C1 segment of cervical spinal cord (tissue), 14 donors: ENCODE measurements around the gene MAP4K4.

Experiments used
- DNase-seq, 14 donors: peaks; one replicate each; lab custom pipeline; 2025; lab: John Stamatoyannopoulos, UW

MAP4K4 gene

DNA sequence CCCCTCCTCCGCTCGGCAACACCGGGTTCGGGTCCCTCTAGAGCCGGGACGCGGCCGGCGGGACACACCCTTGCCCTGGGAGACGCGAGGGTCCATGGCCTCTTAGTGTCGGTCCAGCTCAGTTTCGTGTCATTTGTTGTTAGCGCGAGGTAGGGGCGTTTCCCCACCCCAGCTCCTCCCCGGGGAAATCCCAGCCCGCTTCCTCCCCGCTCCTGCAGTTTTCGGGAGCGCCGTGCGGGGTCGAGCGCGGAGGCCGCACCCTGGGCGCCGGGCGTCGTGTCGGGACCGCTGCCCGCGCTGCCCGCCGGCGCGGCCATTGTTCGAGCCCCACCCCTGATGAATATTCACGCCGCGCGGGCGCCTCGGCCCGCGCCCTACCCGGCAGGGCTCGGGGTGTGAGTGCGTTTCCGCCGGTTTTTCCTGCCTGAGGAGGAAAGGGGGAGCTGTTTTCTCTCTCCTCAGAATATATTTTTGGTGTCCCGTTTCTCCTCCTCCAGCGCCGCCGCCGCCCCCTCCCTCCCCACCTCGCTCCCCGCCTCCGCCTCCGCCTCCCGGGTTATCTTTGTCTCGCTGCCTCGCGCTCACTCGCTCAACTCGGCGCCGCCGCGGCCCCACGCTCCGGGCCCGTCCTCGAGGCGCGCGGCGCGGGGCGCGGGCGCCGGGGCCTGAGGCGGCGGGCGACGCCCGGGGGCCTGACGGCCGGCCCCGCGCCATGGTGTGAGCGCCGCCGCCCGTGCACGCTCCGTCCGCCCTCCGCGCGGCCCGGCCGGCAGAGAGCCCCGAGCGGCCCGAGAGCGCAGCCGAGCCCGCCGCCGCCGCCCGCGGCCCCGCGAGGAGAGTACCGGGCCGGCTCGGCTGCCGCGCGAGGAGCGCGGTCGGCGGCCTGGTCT is at the start of gene MAP4K4:
MAP4K4 (plus strand) TSS at position 584 of the 890 bp plus-strand sequence. CDS start 374 bp downstream, outside the sequence.
- DNase-seq: peak in 13 of 14 donors; percentile 39 to 87 (median 76)

GRCh38 chr2:101653469-101653868 is 44.0 kb upstream of the MAP4K4 start:
- no peak for DNase-seq

DNA sequence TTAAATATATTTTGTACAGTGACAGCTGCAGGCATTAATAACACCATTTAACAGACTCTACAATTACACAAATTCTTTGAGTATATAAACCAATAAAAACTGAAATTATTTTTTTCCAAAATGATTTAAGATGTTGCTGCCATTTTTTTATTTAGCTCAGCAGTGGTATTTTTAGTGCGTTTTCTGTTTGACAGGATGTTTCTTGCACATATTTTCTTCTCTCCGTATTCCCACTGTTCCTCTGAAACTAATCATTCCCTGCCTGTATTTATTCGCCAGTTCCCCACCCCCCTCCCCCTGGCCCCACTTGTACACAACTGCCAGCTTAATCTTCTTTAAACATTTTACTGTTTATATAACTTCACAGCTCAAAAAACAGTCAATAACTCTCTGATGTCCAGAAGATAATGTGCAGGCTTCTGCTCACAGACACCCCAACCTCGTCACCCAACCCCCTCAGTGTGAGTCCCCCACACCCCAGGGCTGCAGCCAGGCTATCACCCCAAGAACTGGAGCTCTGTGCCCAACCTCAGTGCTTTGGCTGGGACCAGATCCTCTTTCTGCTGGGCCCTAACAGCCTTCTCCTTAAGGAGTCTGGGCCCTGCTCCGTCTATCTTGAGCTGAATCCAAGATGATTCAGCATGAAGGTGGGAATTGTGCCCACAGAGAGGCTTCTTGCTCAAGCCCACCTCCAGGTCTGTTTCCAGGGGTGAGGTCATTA is 41.6 kb upstream of the MAP4K4 start:
- no peak for DNase-seq

DNA sequence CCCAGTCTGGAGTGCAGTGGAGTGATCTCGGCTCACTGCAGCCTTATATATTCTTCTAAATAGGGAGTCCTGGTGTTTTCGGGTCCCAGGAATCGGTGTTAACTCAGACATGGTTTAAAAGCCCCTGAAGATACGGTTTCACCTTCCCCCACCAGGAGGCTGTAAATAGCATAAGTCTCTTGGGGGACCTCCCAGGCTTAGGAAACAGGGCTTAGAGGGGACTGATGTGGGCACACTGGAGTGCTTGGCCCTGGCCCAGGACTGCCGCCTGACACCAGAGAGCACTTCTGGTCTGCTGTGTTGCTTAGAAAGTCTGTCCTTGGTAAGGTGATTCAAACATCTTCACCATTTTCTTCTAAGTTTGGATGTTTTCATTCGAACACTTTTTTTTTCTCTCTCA is 39.7 kb upstream of the MAP4K4 start:
- no peak for DNase-seq

DNA sequence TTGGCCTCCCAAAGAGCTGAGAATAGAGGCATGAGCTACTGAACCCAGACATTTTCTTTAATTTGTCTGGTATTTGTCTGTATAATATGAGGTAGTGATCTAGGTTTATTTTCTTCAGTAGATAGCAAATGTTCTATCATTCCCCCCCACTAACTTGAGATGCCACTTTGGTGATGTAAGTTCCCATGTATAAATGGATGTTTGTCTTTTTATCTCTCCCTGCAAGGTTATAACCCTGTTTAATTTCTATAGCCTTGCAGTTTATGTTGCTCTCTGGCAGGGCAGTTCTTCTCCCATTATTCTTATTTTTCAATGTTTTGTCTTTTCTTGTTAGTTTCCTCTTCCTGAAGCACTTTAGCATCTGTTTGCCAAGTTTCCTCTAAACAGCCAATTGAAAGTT is 39.1 kb upstream of the MAP4K4 start:
- DNase-seq: no peak

GRCh38 chr2:101665312-101665711 is 32.2 kb upstream of the MAP4K4 start:
- DNase-seq: no peak

DNA sequence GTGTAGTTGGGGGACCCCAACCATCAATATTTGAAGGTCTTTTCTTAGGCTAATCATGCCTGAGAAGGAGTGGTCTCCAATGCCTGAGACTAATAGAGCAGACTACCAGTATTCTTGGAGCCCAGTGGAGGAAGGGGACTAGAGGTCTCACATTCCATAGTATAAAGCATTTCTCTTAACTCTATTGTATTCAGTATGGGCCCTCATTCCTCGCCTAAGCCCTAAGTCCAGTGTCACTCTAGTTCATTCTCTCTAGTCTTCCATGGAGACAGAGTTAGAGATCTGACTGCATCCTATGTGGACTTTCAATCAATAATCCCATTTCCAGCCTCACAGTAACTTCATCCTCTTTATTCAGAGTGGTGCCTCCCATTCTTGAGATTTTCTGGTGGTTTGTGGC is 29.7 kb upstream of the MAP4K4 start:
- DNase-seq: no peak

- DNase-seq: no peak
These were observed 25.5 kb upstream of the MAP4K4 start for GRCh38 chr2:101672047-101672446.

DNA sequence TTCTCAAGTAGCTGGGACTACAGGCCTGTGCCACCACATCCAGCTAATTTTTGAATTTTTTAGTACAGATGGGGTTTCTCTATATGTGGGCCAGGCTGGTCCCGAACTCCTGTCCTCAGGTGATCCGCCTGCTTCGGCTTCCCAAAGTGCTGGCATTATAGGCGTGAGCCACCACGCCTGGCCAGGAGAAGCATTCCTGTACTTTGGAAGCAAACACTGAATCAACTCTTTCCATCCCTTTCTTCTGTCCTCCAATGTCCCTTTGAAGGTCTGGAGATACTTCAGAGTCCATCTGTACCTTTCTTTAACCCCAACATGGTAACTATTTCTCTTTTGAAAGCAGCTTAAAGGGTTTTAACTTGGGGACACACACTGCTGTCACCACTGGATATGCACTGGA is 23.6 kb upstream of the MAP4K4 start:
- no peak for DNase-seq

GRCh38 chr2:101675512-101675911 is 22.0 kb upstream of the MAP4K4 start:
- no peak for DNase-seq

DNA sequence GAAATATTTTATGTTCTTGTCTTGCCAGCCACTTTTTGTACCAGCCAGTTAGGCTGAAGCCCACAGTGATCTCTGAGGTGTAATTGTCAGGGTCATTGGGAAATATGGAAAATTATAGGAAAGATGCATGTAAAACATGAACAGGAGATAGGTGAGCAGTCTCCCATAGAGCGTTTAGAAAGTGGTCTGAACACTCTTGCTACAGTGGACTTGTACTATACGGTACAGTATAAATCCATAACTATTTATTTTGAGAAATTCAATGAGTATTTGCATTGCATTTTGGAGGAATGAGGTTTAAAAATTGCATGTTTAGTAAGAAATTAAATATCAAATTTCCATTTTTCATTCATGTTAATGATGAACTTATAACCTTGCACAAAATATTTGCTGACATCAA is 20.8 kb upstream of the MAP4K4 start:
- DNase-seq: no peak

DNA sequence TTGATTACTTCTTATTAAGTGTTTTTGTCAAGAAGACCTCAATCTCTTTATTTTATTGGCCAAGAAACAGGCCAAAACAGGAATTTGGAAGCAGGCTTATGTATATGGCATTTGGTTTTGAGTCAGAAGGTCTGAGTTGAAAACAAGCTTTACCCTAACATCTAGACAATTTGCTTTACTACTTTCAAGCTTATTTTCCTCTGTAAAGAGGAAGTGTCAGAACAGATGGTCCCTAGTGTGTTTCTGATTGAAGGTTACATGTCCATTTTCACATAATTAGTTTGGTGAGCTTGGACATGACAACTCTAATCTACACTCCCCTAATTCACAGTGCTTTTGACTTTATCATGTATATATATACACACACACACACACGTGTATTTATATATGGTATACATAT is 19.8 kb upstream of the MAP4K4 start:
- no peak for DNase-seq

DNA sequence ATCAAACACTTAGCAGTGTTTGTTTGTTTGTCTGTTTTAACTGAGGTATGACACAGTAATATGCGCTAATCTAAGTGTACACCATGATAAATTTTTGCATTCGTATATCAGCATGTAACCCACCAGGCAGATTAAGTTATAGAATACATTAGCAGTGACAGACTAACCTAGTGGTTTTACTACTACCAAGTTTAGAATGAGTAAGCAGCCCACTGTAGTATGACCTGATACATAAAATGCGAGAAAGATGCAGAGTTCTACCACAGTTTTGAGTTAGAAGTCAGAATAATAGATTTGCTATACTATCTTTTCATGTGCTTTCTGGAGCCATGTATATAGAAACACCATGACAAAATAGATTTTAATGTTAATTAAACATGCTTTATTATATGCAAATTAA is 19.1 kb upstream of the MAP4K4 start:
- DNase-seq: no peak

DNA sequence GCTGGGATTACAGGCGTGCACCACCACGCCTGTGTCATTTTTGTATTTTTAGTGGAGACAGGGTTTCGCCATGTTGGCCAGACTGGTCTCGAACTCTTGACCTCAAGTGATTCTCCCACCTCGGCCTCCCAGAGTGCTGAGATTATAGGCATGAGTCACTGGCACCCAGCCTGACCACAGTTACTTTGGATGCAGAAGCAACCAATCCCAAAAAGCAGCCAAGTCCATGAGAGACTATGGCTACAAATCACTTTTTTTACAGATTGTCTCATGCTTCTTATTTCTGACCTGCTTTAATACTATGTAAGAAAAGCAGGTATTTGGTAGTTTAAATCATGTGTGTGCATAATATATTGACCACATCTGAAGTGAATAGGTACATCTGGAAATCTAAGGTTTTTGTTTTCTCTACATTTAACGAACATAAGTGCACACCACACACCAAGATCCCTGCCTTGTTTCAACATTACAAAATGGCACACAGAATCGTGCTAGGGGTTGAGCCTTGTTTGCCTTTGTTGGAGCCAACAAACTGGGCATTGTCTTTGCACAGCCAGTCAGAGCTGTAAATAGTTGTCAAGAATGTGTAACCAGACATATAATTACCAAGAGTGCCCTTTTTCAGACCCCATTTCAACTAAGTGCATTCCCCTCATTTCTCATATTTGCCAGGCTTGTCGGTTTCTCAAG is 18.3 kb upstream of the MAP4K4 start:
- no peak for DNase-seq

GRCh38 chr2:101679801-101680487 is 17.6 kb upstream of the MAP4K4 start:
- DNase-seq: no peak

- DNase-seq: no peak
These were observed 15.2 kb upstream of the MAP4K4 start for GRCh38 chr2:101682311-101682710.

- no peak for DNase-seq
These were observed 13.2 kb upstream of the MAP4K4 start for GRCh38 chr2:101684313-101684712.

DNA sequence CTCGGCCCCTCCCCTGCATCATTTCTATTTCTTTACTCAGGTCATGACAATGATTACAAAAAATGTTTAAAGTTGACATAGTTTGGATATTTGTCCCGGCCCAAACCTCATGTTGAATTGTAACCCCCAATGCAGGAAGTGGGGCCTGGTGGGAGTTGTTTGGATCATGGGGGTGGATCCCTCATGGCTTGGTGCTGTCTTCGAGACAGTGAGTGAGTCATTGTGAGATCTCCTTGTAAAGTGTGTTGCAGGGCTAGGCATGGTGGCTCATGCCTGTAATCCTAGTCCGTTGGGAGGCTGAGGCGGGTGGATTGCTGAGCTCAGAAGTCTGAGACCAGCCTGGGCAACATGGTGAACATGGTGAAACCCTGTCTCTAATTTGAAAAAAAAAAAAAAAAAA is 9.2 kb upstream of the MAP4K4 start:
- DNase-seq: no peak

GRCh38 chr2:101689114-101689825 is 8.2 kb upstream of the MAP4K4 start:
- DNase-seq: no peak

- no peak for DNase-seq
These were observed 6.9 kb upstream of the MAP4K4 start for GRCh38 chr2:101690547-101691152.

DNA sequence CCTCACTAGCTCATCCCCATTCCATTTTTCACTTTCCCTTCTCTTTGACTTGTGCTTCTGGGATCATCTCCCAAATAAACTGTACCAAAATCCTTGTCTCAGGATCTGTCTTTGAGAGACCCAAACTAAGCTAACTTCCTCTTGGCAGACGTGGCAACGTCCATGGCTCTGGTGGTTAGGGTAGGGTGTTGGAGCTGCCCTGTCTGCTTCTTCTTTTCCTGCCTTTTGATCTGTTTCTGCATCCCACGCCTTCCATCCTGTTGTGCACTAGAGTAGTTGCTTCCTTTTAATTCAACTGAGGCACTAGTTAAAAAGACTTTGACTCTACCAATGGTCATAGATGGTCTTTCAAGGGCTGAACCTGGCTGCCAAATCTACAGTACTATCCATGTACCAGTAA is 5.5 kb upstream of the MAP4K4 start:
- no peak for DNase-seq
